ENCODE measurements around the gene PPM1H.
"Not testable (repeated sequence)": the region's sequence is repeated elsewhere in the genome, so short reads cannot be mapped to it uniquely, and the experiment has no call there.

Gene PPM1H

DNA sequence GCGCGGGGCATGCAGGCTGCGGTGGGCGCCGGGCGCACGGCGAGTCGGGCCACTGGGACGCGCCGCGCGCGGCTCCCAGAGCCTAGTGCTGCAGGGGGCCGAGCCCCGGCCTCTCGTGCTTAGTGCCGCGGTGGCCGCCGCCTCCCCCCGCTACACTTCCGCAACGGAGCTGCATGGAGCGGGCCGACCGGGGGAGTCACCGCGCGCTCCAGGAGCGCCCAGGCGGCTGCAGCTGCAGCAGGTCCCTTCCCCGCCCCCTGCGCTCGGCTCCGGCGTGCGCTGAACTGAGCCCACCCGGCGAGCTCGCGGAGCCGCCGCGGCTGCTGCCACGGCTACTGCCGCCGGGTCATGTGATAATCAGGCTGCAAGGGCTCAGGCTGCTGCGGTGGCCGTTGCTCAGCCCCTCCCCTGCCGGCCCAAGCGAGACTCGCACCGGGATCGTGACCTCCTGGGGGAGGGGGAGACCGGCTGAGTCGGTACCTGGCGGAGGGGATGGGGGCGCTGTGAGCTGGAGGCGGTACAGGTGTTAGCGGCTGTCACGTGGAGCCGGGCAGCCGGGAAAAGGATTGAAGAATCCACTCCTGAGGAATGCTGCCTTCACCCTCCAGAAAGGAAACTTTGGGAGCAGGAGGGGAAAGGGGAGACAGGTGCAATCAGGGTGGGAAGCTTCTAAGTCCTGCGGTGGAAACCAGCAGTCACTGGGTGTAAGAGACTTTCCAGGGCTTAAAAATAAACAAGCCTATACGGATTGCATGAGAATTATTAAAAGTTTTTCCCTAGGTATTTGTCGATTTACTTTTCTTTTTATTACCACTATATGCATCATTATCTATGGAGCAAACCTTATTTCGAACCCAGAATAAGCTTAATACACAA, at the start of gene PPM1H:
Gene PPM1H, minus strand, starts transcription at position 352 of the 876 bp plus-strand sequence. CDS start 414 bp downstream, outside the sequence.
- DNase-seq (ENCODE audit: low read depth), result no peak

DNA sequence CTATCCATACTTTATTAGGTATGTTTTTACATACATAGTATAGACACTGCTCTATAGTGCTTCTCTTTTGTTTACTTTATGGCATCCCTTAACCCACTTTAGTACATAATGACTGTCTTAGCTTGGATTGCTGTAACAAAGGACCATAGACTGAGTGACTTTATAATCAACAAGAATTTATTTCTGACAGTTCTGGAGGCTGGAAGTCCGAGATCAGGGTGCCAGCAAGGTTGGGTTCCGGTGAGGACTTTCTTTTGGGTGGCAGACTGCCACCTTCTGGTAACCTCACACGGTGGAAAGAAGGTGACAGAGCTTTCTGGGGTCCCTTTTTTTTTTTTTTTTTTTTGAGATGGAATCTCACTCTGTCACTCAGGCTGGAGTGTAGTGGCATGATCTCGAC, 48.6 kb upstream of the PPM1H start:
- DNase-seq (ENCODE audit: low read depth), result no peak

GRCh38 chr12:62978768-62979167, 43.8 kb upstream of the PPM1H start:
- no peak for DNase-seq (ENCODE audit: low read depth)

DNA sequence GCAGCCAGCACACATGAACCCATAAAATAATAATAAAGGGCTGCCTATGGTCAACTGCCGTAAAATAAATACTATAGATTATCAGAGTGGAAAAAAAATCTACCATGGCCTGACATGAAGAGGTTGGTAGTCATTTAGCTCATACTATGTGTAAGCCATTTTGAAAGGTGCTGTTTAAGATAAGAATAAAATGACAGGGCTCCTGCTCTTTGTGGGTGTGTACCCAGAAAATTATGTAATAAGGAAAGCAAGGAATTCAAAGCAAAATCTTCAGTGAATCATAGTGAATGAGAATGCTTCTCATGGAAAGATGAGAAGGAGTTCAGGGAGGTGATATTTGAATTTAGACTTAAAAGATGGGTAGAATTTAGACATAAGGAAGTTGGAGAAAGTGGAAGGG, 42.9 kb upstream of the PPM1H start:
- DNase-seq (ENCODE audit: low read depth), result no peak

GRCh38 chr12:62977418-62977817, 42.5 kb upstream of the PPM1H start:
- no peak for DNase-seq (ENCODE audit: low read depth)

- DNase-seq (ENCODE audit: low read depth), result no peak
Measured at GRCh38 chr12:62976110-62976662, 41.2 kb upstream of the PPM1H start.

- no peak for DNase-seq (ENCODE audit: low read depth)
Measured at GRCh38 chr12:62971769-62972525, 37.0 kb upstream of the PPM1H start.

GRCh38 chr12:62969695-62970094, 34.7 kb upstream of the PPM1H start:
- no peak for DNase-seq (ENCODE audit: low read depth)

DNA sequence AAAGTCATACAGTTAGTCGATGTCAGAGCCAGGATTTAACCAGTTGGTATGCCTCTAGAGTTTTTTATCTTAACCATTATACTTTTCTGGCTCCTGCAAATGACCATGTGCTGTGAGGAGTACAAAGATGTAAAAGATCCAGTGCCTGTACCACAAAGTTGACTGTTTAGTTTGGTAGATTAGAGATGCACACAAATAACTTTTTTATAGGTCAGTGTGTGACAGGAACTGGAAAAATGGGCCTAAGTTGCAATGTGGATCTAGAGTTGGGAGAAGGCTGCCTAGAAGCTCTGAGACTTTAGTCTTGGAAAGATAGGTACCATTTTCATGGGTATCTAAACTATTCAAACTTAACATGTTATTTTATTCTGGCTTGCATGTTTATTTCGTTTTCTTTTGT, 32.8 kb upstream of the PPM1H start:
- no peak for DNase-seq (ENCODE audit: low read depth)

DNA sequence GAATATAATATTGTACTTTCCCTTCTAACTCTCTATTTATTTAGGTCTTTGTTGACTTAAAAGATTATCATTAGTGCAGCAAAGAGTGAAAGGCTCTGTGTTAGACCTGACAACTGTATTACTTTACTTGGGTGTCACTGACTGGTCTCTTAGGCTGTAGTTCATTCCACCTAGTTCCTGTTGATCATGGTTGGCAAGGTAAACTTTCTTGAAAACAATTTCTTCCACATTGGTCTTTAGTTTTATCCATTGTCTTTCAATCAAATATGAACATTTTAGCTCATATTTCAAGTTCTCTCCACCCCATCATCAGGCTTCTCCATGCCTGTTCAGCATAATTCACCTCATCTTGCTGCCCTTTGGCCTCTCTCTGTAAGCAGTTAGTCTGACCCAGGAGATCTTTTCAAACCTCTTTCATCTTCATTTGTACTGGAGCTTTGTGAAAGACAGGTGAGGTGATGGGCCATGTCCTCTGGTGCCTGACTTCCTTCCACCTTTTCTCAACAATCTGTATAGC, 32.1 kb upstream of the PPM1H start:
- no peak for DNase-seq (ENCODE audit: low read depth)

DNA sequence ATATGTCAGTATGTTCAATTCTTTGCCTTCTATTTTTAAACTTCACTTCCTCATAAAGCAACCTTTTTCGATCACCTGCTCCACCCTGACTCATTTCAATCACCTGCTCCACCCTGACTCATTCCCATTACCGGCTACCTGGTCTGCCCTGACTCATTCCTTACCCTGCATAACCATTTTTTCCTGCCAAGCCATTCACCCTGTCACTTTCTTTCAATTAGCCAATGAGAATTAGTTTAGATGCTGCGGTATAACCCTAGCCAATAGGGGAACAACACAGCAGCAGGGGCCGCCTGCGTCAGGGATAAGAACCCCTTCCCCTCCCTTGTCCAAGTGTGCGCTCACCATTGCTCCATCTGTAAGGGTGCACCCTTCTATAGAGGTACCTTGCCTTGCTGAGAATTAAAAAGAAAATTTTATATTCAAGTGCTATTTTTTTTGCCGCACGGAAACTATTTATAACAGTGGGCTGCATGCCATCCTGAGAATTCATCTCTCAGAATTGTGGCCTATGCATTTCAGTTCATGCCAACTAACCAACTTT, 31.6 kb upstream of the PPM1H start:
- not testable (repeated sequence) for DNase-seq (ENCODE audit: low read depth)

DNA sequence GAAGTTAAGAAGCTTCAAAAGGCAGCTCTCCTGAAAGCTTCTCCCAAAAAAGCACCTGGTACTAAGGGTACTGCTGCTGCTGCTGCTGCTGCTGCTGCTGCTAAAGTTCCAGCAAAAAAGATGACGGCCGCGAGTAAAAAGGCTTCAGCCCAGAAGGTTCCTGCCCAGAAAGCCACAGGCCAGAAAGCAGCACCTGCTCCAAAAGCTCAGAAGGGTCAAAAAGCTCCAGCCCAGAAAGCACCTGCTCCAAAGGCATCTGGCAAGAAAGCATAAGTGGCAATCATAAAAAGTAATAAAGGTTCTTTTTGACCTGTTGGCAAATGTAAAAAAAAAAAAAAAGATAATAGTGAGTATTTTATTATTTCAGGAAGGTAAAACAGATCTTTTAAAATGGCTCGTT, 30.8 kb upstream of the PPM1H start:
- not testable (repeated sequence) for DNase-seq (ENCODE audit: low read depth)

- not testable (repeated sequence) for DNase-seq (ENCODE audit: low read depth)
Measured at GRCh38 chr12:62965242-62965641, 30.3 kb upstream of the PPM1H start.

DNA sequence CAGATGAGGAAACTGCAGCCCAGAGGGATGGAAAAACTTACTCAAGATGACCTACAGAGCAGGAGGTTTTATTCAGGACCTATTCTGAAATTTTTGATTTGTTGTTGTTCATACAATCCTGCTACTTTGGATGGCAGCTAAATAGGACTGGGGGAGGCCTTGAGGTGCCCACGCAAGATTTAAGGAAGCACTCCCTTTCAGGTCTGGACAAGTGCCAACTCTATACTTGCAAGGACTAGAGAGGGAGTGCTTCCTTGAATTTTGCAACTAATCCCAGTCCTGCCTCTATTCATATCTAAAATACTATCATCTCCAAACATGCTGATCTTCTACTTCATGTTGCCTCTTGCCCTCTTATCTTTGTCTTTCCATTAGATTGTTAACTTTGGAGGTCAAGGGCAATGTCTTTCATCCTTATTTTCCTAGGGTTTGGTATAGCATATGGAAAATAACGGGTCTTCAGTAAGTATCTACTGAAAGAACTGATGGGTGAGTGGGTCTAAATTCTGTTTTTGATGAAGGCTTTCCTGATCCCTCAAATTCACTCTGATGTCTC, 28.6 kb upstream of the PPM1H start:
- no peak for DNase-seq (ENCODE audit: low read depth)

GRCh38 chr12:62960324-62960723, 25.4 kb upstream of the PPM1H start:
- DNase-seq (ENCODE audit: low read depth), result no peak

DNA sequence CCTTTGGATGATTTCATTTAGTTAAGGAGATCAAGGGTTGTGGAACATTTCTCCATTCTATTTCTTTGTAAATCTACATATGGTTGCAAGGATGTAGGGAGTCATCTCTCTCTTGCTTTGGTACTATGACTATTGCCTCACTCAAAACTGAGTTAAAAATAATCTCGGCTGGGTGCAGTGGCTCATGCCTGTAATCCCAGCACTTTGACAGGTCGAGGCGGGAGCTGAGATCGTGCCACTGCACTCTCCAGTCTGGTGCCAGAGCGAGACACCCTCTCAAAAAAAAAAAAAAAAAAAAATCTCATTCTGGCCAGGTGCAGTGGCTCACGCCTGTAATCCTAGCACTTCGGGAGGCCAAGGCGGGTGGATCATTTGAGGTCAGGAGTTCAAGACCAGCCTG, 24.8 kb upstream of the PPM1H start:
- no peak for DNase-seq (ENCODE audit: low read depth)

DNA sequence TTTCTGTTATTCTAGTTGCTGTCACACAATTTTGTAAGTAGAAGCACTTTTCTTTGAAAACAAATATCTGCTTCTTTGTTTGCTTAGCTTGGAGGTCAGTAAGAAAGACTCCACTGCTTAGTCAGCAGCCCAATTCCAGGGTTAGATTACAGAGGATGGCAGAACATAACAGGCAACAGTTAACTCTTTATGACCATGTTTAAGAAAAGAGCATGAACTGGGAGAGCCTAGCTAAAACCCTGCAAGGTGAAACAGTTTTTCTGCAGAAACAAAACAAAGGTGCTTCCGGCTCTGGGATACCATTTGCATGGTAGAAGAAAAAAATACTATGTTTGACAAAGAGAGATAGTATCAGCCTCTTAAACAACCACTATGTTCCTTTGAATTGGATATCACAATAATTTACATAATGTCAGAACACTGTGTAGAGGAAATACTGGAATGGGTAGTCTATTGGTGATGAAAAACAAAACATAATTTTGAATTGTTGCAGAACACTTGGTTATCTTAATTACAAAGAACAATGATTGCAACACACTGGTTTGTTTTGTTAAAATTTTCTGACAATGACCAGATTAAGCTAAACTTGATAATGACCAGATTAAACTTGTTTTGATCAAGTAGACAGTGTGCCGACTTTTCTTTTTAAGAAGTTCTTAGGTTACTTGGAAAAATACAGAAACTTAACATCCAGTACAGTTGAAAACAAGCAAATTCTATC, 22.4 kb upstream of the PPM1H start:
- DNase-seq (ENCODE audit: low read depth), result no peak

DNA sequence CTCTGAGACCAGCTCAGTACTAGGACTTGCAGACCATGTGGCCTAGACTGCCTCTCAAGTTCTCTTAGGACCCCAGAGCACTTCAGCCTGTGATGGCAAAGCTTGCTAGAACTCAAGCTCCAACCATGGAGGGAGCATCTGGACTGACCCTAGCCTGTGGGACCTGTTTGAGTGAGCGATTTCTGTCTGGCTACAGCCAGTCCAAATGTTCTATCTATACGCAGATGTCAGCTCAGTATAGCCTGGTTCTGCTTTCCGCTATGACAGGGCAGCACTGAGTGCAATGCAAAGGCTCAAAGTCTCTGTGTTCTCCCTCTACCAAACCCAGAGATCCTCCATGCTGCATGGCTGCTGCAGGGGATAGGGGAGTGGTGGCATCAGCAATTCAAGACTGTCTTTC, 20.7 kb upstream of the PPM1H start:
- no peak for DNase-seq (ENCODE audit: low read depth)

GRCh38 chr12:62950317-62950716, 15.4 kb upstream of the PPM1H start:
- DNase-seq (ENCODE audit: low read depth), result no peak

- no peak for DNase-seq (ENCODE audit: low read depth)
Measured at GRCh38 chr12:62948123-62948522, 13.2 kb upstream of the PPM1H start.

DNA sequence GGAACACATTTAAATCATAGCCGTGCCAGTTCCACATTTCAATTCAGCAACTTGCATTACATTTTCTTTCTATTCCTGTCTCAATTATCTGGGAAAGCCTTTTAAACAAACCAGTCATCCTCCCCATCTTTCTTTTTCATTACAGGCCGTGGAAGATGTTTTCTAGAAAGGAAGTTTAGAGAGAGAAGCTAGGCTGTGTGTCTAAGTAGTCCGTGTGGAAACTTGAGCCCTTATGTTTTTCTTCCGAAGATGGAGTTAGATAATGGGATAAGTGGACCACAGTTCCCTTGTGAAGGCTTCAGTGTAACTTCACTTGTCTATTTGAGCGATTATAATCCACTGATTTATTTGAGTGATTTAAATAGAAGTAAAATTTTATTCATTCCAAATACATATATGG, 12.4 kb upstream of the PPM1H start:
- DNase-seq (ENCODE audit: low read depth), result no peak

Data from stimulated activated CD8-positive, alpha-beta memory T cell treated with anti-CD3 and anti-CD28 coated beads, Interleukin-12 subunit alpha, Interleukin-12 subunit beta, amount 100 ng/mL, for 4 hours (primary cell).